HepG2 (cell line): ENCODE measurements around the gene ITCH.

Experiments
- FOXP1 ChIP-seq, 2 experiments: fragments of 450-650 bp in 1 of 2; IDR thresholded peaks; 2 replicates each; pipeline ENCODE4 v1.6.1; 2017 to 2018; ENCODE audit warnings: antibody characterized with exemption in 1 of 2
- HDAC2 ChIP-seq: sonication (generic); formaldehyde crosslinking; IDR thresholded peaks from 2 replicates; pipeline ENCODE4 v1.4.0; 2020; ENCODE audit warnings: missing genetic modification reagents
- HIVEP1 ChIP-seq: sonication (generic); formaldehyde crosslinking; IDR thresholded peaks from 2 replicates; pipeline ENCODE4 v1.4.0; 2020; ENCODE audit warnings: mild to moderate bottlenecking, missing genetic modification reagents
- MTF2 ChIP-seq: sonication (generic); formaldehyde crosslinking; IDR thresholded peaks from 2 replicates; pipeline ENCODE4 v1.5.0; 2020; ENCODE audit warnings: missing genetic modification reagents, borderline replicate concordance
- POLR2A ChIP-seq, 2 experiments: IDR thresholded peaks; 2 replicates each; pipeline ENCODE4 v1.6.1; 2011; ENCODE audit warnings: low read depth in 2 of 2, low read length in 2 of 2, mild to moderate bottlenecking in 1 of 2, moderate library complexity in 1 of 2; ENCODE audit not compliant: insufficient read depth in 1 of 2
- RAD51 ChIP-seq: fragments of 450-650 bp; IDR thresholded peaks from 2 replicates; pipeline ENCODE4 v1.6.1; 2016; ENCODE audit warnings: borderline replicate concordance
- RFXANK ChIP-seq: IDR thresholded peaks from 2 replicates; pipeline ENCODE4 v1.6.1; 2016
- SETDB1 ChIP-seq: sonication (generic); formaldehyde crosslinking; IDR thresholded peaks from 2 replicates; pipeline ENCODE4 v1.5.1; 2020; ENCODE audit warnings: missing genetic modification reagents, mild to moderate bottlenecking, borderline replicate concordance
- SMC3 ChIP-seq: IDR thresholded peaks from 2 replicates; pipeline ENCODE4 v1.6.1; 2011; ENCODE audit warnings: low read length, improper control_type of control experiment
- ZNF264 ChIP-seq: sonication (generic); formaldehyde crosslinking; IDR thresholded peaks from 2 replicates; pipeline ENCODE4 v1.4.0; 2020; ENCODE audit warnings: missing genetic modification reagents
- ZNF343 ChIP-seq: sonication (generic); formaldehyde crosslinking; IDR thresholded peaks from 2 replicates; pipeline ENCODE4 v1.4.0; 2020; ENCODE audit warnings: mild to moderate bottlenecking, missing genetic modification reagents
- TF ChIP-seq, protein P1 (sequence below): sonication (generic); formaldehyde crosslinking; IDR thresholded peaks from 2 replicates; pipeline ENCODE4 v1.4.0; 2020; ENCODE audit warnings: missing genetic modification reagents, borderline replicate concordance
- TF ChIP-seq, protein P2 (sequence below): sonication (generic); formaldehyde crosslinking; IDR thresholded peaks from 2 replicates; pipeline ENCODE4 v1.5.0; 2020; ENCODE audit warnings: mild to moderate bottlenecking, missing genetic modification reagents, moderate library complexity
- TF ChIP-seq, protein P3 (sequence below): sonication (generic); formaldehyde crosslinking; IDR thresholded peaks from 2 replicates; pipeline ENCODE4 v1.4.0; 2020; ENCODE audit warnings: missing genetic modification reagents, borderline replicate concordance

DNA sequence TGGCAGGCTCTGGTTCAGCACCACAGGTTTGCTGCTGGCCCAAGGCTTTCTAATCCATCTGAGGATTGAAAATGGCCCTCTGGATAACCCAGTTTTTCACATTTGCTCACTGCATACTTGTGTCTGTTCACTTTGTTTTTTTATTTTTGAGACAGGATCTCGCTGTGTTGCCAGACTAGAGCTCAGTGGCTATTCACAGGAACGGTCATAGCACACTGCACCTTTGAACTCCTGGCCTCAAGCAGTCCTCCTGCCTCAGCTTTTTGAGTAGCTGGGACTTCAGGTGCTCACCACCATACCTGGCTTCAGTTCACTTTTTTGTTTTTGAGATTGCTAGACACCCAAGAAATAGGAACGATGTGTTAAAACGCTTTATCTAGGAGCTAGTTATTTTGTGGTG lies 57.9 kb downstream of the ITCH start:
- TF ChIP-seq RFXANK (CRISPR knock-in tag) (no peak), HIVEP1 (CRISPR knock-in tag) (no peak), FOXP1 (IDR thresholded peaks at IDR 0.05) (no peak), FOXP1 (CRISPR knock-in tag; IDR thresholded peaks at IDR 0.05) (no peak), SMC3 (no peak), POLR2A (IDR thresholded peaks at IDR 0.05; ENCODE audit: insufficient read depth in 1 of 2, low read depth in 2 of 2, low read length in 2 of 2) (no peak), SETDB1 (CRISPR knock-in tag) (no peak), HDAC2 (CRISPR knock-in tag) (no peak), ZNF264 (CRISPR knock-in tag) (no peak), ZNF343 (CRISPR knock-in tag) (no peak), MTF2 (CRISPR knock-in tag) (no peak), RAD51 (no peak)
- TF ChIP-seq, protein P1, sequence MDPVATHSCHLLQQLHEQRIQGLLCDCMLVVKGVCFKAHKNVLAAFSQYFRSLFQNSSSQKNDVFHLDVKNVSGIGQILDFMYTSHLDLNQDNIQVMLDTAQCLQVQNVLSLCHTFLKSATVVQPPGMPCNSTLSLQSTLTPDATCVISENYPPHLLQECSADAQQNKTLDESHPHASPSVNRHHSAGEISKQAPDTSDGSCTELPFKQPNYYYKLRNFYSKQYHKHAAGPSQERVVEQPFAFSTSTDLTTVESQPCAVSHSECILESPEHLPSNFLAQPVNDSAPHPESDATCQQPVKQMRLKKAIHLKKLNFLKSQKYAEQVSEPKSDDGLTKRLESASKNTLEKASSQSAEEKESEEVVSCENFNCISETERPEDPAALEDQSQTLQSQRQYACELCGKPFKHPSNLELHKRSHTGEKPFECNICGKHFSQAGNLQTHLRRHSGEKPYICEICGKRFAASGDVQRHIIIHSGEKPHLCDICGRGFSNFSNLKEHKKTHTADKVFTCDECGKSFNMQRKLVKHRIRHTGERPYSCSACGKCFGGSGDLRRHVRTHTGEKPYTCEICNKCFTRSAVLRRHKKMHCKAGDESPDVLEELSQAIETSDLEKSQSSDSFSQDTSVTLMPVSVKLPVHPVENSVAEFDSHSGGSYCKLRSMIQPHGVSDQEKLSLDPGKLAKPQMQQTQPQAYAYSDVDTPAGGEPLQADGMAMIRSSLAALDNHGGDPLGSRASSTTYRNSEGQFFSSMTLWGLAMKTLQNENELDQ (CRISPR knock-in tag): no peak
- TF ChIP-seq, protein P2, sequence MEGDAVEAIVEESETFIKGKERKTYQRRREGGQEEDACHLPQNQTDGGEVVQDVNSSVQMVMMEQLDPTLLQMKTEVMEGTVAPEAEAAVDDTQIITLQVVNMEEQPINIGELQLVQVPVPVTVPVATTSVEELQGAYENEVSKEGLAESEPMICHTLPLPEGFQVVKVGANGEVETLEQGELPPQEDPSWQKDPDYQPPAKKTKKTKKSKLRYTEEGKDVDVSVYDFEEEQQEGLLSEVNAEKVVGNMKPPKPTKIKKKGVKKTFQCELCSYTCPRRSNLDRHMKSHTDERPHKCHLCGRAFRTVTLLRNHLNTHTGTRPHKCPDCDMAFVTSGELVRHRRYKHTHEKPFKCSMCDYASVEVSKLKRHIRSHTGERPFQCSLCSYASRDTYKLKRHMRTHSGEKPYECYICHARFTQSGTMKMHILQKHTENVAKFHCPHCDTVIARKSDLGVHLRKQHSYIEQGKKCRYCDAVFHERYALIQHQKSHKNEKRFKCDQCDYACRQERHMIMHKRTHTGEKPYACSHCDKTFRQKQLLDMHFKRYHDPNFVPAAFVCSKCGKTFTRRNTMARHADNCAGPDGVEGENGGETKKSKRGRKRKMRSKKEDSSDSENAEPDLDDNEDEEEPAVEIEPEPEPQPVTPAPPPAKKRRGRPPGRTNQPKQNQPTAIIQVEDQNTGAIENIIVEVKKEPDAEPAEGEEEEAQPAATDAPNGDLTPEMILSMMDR (CRISPR knock-in tag): no peak
- TF ChIP-seq, protein P3, sequence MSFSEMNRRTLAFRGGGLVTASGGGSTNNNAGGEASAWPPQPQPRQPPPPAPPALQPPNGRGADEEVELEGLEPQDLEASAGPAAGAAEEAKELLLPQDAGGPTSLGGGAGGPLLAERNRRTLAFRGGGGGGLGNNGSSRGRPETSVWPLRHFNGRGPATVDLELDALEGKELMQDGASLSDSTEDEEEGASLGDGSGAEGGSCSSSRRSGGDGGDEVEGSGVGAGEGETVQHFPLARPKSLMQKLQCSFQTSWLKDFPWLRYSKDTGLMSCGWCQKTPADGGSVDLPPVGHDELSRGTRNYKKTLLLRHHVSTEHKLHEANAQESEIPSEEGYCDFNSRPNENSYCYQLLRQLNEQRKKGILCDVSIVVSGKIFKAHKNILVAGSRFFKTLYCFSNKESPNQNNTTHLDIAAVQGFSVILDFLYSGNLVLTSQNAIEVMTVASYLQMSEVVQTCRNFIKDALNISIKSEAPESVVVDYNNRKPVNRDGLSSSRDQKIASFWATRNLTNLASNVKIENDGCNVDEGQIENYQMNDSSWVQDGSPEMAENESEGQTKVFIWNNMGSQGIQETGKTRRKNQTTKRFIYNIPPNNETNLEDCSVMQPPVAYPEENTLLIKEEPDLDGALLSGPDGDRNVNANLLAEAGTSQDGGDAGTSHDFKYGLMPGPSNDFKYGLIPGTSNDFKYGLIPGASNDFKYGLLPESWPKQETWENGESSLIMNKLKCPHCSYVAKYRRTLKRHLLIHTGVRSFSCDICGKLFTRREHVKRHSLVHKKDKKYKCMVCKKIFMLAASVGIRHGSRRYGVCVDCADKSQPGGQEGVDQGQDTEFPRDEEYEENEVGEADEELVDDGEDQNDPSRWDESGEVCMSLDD (CRISPR knock-in tag): no peak
